A549 (cell line): Measurements from ENCODE around the gene MBD1. TPM values are rescaled to one million over a fixed set of nuclear protein-coding genes. Genes with fewer than 3 reads are reported as not detected.

Source experiments
- ATAC-seq, 2 experiments: fragments of 200-7000 bp in 1 of 2; fragments of >200 bp in 1 of 2; cut with Nextera tagmentation in 1 of 2; cut with Tn5 transposase in 1 of 2; 3 replicates each; pipeline versions ENCODE4 v1.8.0 to v1.9.1; 2018 to 2020; ENCODE audit warnings: mild to moderate bottlenecking in 1 of 2, moderate library complexity in 1 of 2
- CTCF ChIA-PET: fragments of 300-600 bp; sonication (Branson Sonifier 250); formaldehyde crosslinking; extraction: SDS; loops from one replicate; lab custom pipeline; 2021; ENCODE audit warnings: antibody characterized with exemption, inconsistent platforms; lab: Yijun Ruan, JAX
- POLR2A ChIA-PET: fragments of 350-600 bp; formaldehyde crosslinking; extraction: SDS; loops from one replicate; lab custom pipeline; 2021; ENCODE audit warnings: antibody characterized with exemption, inconsistent platforms; lab: Yijun Ruan, JAX
- DNase-seq, 2 experiments: peaks; one replicate each; pipeline versions ENCODE4 v3.0.0 to v3.0.0-alpha.2; 2011 to 2016; ENCODE audit warnings: low read depth in 1 of 2, low spot score in 1 of 2
- FAIRE-seq: peaks from 2 replicates; lab custom pipeline; 2011; peaks lifted over from hg19 to GRCh38; lab: Jason Lieb, UNC
- H3K27ac ChIP-seq, 2 experiments: fragments of >200 bp; sonication (Bioruptor Twin); formaldehyde crosslinking; 3 replicates each; pipeline ENCODE4 v1.5.1; 2016 to 2017
- H3K4me1 ChIP-seq: fragments of >200 bp; sonication (Bioruptor Twin); formaldehyde crosslinking; 3 replicates; pipeline ENCODE4 v1.6.1; 2016
- H3K4me2 ChIP-seq: fragments of >200 bp; sonication (Bioruptor Twin); formaldehyde crosslinking; 3 replicates; pipeline ENCODE4 v1.6.1; 2016
- H3K4me3 ChIP-seq: fragments of >200 bp; sonication (Bioruptor Twin); formaldehyde crosslinking; 3 replicates; pipeline ENCODE4 v1.5.1; 2016
- H3K9me3 ChIP-seq: fragments of >200 bp; sonication (Bioruptor Twin); formaldehyde crosslinking; 3 replicates; pipeline ENCODE4 v1.6.1; 2016
- ATOH8 ChIP-seq: fragments of 250-450 bp; sonication (Bioruptor Pico); IDR thresholded peaks from 2 replicates; pipeline ENCODE4 v1.5.0; 2020; ENCODE audit warnings: low read depth, mild to moderate bottlenecking, moderate library complexity
- CBX2 ChIP-seq: fragments of 200-600 bp; sonication (generic); IDR thresholded peaks from 2 replicates; pipeline ENCODE4 v1.6.1; 2016; ENCODE audit warnings: low read depth, mild to moderate bottlenecking, borderline replicate concordance
- EP300 ChIP-seq, 2 experiments: fragments of >200 bp; sonication (Bioruptor Twin); formaldehyde crosslinking; IDR thresholded peaks; 2 replicates in 1 of 2; 3 replicates in 1 of 2; pipeline ENCODE4 v1.6.1; 2016 to 2017
- HEYL ChIP-seq: fragments of 250-450 bp; sonication (Bioruptor Pico); IDR thresholded peaks from 2 replicates; pipeline ENCODE4 v1.8.0; 2021; ENCODE audit warnings: mild to moderate bottlenecking, moderate library complexity
- HOXB13 ChIP-seq: fragments of 250-450 bp; sonication (Bioruptor Pico); IDR thresholded peaks from 2 replicates; pipeline ENCODE4 v1.5.0; 2020; ENCODE audit warnings: low read depth, mild to moderate bottlenecking, moderate library complexity
- KDM1A ChIP-seq: fragments of 200-600 bp; sonication (generic); IDR thresholded peaks from 2 replicates; pipeline ENCODE4 v1.6.1; 2016; ENCODE audit warnings: low read depth, mild to moderate bottlenecking
- KDM5A ChIP-seq: fragments of 200-600 bp; sonication (generic); IDR thresholded peaks from 2 replicates; pipeline ENCODE4 v1.6.1; 2016; ENCODE audit warnings: antibody characterized with exemption, mild to moderate bottlenecking
- MAX ChIP-seq: IDR thresholded peaks from 2 replicates; pipeline ENCODE4 v1.6.1; 2012
- NPAS2 ChIP-seq: fragments of 250-450 bp; sonication (Bioruptor Pico); IDR thresholded peaks from 2 replicates; pipeline ENCODE4 v1.8.0; 2022; ENCODE audit warnings: mild to moderate bottlenecking, moderate library complexity, borderline replicate concordance
- NR3C1 ChIP-seq: fragments of >200 bp; sonication (Bioruptor Twin); formaldehyde crosslinking; IDR thresholded peaks from 3 replicates; pipeline ENCODE4 v1.6.1; 2017
- POLR2AphosphoS2 ChIP-seq: conservative IDR thresholded peaks from 2 replicates; pipeline ENCODE4 v1.6.1; 2012; ENCODE audit warnings: low read length, improper control_type of control experiment, inconsistent platforms
- RFX5 ChIP-seq: fragments of 450-650 bp; IDR thresholded peaks from 2 replicates; pipeline ENCODE4 v1.7.1; 2014; ENCODE audit warnings: antibody characterized with exemption, mild to moderate bottlenecking, moderate library complexity
- RNF2 ChIP-seq: fragments of 200-600 bp; sonication (generic); IDR thresholded peaks from 2 replicates; pipeline ENCODE4 v1.6.1; 2016; ENCODE audit warnings: low read depth, mild to moderate bottlenecking, antibody characterized with exemption, moderate library complexity, borderline replicate concordance
- SMC3 ChIP-seq: fragments of >200 bp; sonication (Bioruptor Twin); formaldehyde crosslinking; IDR thresholded peaks from 3 replicates; pipeline ENCODE4 v1.6.1; 2018; ENCODE audit warnings: inconsistent platforms
- TFCP2L1 ChIP-seq: fragments of 250-450 bp; sonication (Bioruptor Pico); IDR thresholded peaks from 2 replicates; pipeline ENCODE4 v1.5.0; 2021; ENCODE audit warnings: mild to moderate bottlenecking
- whole genome bisulfite sequencing: methylation state at CpG from one replicate; pipeline ENCODE4 v1.1.6; 2017; ENCODE audit errors: missing lambda C conversion rate; 5-methylcytosine and 5-hydroxymethylcytosine counted together
- polyA plus RNA-seq, 4 experiments: library from polyadenylated mRNA; depleted of rRNA in 3 of 4; stranded (reverse); fragments of >200 nt; fragmentation: RNase III in 1 of 4; extraction: RNeasy Plus Mini Kit Qiagen cat#74134 plus additional on column Dnase treatment in 1 of 4; gene quantifications; 2 replicates in 3 of 4; 3 replicates in 1 of 4; pipeline ENCODE4 v1.2.3, GENCODE V29; 2011 to 2017
- TF ChIP-seq, protein P1 (sequence below): fragments of 250-450 bp; sonication (Bioruptor Pico); IDR thresholded peaks from 2 replicates; pipeline ENCODE4 v1.5.0; 2021; ENCODE audit warnings: mild to moderate bottlenecking, moderate library complexity, borderline replicate concordance
- TF ChIP-seq, protein P2 (sequence below): fragments of >200 bp; sonication (Bioruptor Twin); formaldehyde crosslinking; IDR thresholded peaks from 3 replicates; pipeline ENCODE4 v1.6.1; 2016
- TF ChIP-seq, protein P3 (sequence below): fragments of 450-650 bp; IDR thresholded peaks from 2 replicates; pipeline ENCODE4 v1.6.1; 2014; ENCODE audit warnings: antibody characterized with exemption

MBD1 gene
- polyA plus RNA-seq, 2 of the 4 experiments (the other 2 are of a cell fraction), result 27.9 to 28.6 TPM

DNA sequence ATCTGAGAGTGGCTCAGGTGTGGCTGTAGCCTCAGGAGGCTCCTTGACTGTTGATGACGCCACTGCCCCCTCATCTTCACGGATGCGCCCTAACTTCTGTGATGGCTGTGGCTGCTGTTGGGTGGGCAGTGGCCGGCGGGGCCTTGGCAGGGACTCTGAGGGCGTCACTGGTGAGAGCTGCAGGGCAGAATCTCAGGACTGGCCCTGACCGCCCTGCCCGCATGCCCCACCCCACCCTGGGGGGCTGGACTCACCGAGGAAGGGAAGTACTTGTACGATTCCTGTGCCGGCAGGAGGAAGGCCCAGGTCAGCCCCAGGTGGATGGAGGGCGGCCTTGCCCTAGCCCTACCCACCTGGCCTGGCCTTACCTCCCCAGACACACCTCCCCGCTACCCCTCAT, 3.7 kb upstream of the MBD1 start:
- TF ChIP-seq TFCP2L1 (CRISPR knock-in tag) (no peak), NR3C1 (no peak)
- TF ChIP-seq, all 56 proteins: peak for 0
- Histone ChIP-seq H3K4me3 (no peak overlapping the region), H3K4me2 (no peak overlapping the region), H3K4me1 (peaks cover 14% of the 10 kb centered on the region), H3K9me3 (no peaks in the 10 kb centered on the region), H3K27ac (no peak overlapping the region)
- POLR2A ChIA-PET, result no interaction called here
- ATAC-seq, result no peak
- no peak for FAIRE-seq
- CTCF ChIA-PET, result no interaction called here
- WGBS, result 96% methylated on average over 9 of the region's 13 CpGs
- no peak for DNase-seq

- WGBS, result 87% methylated on average over 15 of the region's 15 CpGs
- POLR2A ChIA-PET, result no interaction called here
- FAIRE-seq (no peak), ATAC-seq (no peak), DNase-seq (no peak)
- H3K4me2 ChIP-seq, result no peak overlapping the region
- no peak for TF ChIP-seq CBX2
- TF ChIP-seq, protein P1, sequence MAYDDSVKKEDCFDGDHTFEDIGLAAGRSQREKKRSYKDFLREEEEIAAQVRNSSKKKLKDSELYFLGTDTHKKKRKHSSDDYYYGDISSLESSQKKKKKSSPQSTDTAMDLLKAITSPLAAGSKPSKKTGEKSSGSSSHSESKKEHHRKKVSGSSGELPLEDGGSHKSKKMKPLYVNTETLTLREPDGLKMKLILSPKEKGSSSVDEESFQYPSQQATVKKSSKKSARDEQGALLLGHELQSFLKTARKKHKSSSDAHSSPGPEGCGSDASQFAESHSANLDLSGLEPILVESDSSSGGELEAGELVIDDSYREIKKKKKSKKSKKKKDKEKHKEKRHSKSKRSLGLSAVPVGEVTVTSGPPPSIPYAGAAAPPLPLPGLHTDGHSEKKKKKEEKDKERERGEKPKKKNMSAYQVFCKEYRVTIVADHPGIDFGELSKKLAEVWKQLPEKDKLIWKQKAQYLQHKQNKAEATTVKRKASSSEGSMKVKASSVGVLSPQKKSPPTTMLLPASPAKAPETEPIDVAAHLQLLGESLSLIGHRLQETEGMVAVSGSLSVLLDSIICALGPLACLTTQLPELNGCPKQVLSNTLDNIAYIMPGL (CRISPR knock-in tag), result no peak
- TF ChIP-seq POLR2AphosphoS2, result no peak
- TF ChIP-seq, protein P2, sequence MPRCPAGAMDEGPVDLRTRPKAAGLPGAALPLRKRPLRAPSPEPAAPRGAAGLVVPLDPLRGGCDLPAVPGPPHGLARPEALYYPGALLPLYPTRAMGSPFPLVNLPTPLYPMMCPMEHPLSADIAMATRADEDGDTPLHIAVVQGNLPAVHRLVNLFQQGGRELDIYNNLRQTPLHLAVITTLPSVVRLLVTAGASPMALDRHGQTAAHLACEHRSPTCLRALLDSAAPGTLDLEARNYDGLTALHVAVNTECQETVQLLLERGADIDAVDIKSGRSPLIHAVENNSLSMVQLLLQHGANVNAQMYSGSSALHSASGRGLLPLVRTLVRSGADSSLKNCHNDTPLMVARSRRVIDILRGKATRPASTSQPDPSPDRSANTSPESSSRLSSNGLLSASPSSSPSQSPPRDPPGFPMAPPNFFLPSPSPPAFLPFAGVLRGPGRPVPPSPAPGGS, result no peak
- no peak for TF ChIP-seq RFX5
- no peak for TF ChIP-seq RNF2
- TF ChIP-seq, protein P3, sequence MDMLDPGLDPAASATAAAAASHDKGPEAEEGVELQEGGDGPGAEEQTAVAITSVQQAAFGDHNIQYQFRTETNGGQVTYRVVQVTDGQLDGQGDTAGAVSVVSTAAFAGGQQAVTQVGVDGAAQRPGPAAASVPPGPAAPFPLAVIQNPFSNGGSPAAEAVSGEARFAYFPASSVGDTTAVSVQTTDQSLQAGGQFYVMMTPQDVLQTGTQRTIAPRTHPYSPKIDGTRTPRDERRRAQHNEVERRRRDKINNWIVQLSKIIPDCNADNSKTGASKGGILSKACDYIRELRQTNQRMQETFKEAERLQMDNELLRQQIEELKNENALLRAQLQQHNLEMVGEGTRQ, result no peak
- TF ChIP-seq ATOH8 (CRISPR knock-in tag), result no peak
- no peak for TF ChIP-seq NR3C1
- no peak overlapping the region for H3K27ac ChIP-seq
- peaks cover 21% of the 10 kb centered on the region for H3K4me1 ChIP-seq
- no peak overlapping the region for H3K4me3 ChIP-seq
- no peaks in the 10 kb centered on the region for H3K9me3 ChIP-seq
- CTCF ChIA-PET, result interaction anchor here (1.1 to 1.3 kb wide), 2 partner anchors 15 to 72 kb away, joined by 3 to 5 read pairs; no protein-coding TSS in a partner anchor
Measured at GRCh38 chr18:50284255-50284885, 3.0 kb upstream of the MBD1 start.

DNA sequence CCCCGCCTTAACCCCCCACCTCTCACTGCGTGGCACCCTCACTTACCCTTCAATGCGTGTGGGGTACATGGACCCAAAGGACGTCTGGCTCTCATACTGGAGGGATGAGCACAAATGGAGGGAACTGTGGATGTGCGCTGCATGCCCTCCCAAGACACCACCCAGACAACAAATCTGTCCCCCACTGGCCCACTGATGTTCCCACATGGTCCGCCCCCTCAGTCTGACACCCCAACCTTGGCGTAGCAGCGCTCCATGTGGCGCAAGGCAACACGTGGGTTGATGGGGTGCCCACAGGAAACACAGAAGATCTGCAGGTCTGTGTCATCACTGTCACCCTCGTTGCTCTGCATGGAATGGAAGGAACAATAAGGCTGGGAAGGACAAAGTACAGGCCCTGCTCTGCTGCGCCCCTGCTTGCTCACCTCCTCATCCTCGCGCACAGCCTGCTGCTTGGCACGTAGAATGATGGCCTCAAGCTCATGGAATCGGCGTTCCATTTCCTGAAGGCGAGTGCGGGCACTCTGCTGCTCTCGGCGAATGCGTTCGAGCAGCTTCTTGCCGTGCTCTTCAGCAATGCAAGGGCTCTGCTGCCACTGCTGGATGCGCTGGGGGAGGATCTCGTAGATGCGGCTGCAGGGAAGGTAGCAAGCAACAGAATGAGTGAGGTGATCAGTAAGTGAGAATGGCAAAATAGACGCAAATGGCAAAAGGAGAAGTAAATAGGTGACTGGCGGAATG, 2.3 kb upstream of the MBD1 start:
- ATAC-seq, result no peak
- Histone ChIP-seq H3K27ac (no peak overlapping the region), H3K4me3 (no peak overlapping the region), H3K9me3 (no peaks in the 10 kb centered on the region), H3K4me2 (no peak overlapping the region), H3K4me1 (peaks cover 25% of the 10 kb centered on the region)
- POLR2A ChIA-PET, result no interaction called here
- WGBS, result 93% methylated on average over 25 of the region's 29 CpGs
- no peak for DNase-seq
- TF ChIP-seq NPAS2 (CRISPR knock-in tag) (no peak), MAX (no peak), KDM5A (no peak), EP300 (IDR thresholded peaks at IDR 0.05) (no peak), KDM1A (no peak), HOXB13 (CRISPR knock-in tag) (no peak), HEYL (CRISPR knock-in tag) (no peak), SMC3 (no peak)
- FAIRE-seq, result no peak
- CTCF ChIA-PET, result interaction anchor here (1.1 to 1.3 kb wide), 2 partner anchors 15 to 73 kb away, joined by 3 to 5 read pairs; no protein-coding TSS in a partner anchor
